HepG2 (cell line): ENCODE measurements around the gene PRUNE1. TPM values are rescaled to one million over a fixed set of nuclear protein-coding genes. Genes with fewer than 3 reads are reported as not detected.

Experiments
- AGO2 ChIP-seq: fragments of 200-400 bp; formaldehyde crosslinking; optimal IDR thresholded peaks from 2 replicates; pipeline ENCODE3; 2017; ENCODE audit warnings: mild to moderate bottlenecking, low read depth, low read length, moderate library complexity
- HDAC1 ChIP-seq: sonication (generic); formaldehyde crosslinking; IDR thresholded peaks from 2 replicates; pipeline ENCODE4 v1.5.1; 2020; ENCODE audit warnings: mild to moderate bottlenecking, missing genetic modification reagents
- HNRNPLL ChIP-seq: fragments of 200-400 bp; formaldehyde crosslinking; IDR thresholded peaks from 2 replicates; pipeline ENCODE4 v1.6.1; 2017; ENCODE audit warnings: mild to moderate bottlenecking, low read depth, low read length; ENCODE audit not compliant: poor library complexity, severe bottlenecking
- KAT8 ChIP-seq: IDR thresholded peaks from 2 replicates; pipeline ENCODE4 v1.6.1; 2016; ENCODE audit warnings: missing genetic modification reagents, missing compliant biosample characterization
- KDM5A ChIP-seq: fragments of 200-600 bp; sonication (generic); IDR thresholded peaks from 2 replicates; pipeline ENCODE4 v1.7.0; 2018; ENCODE audit warnings: antibody characterized with exemption, mild to moderate bottlenecking, low read length, borderline replicate concordance
- MXI1 ChIP-seq: IDR thresholded peaks from 3 replicates; pipeline ENCODE4 v1.6.1; 2012; ENCODE audit warnings: low read depth, low read length, inconsistent platforms, borderline replicate concordance
- PHB2 ChIP-seq: fragments of 450-650 bp; IDR thresholded peaks from 2 replicates; pipeline ENCODE4 v1.6.1; 2018; ENCODE audit not compliant: partially characterized antibody
- RAD51 ChIP-seq: fragments of 450-650 bp; IDR thresholded peaks from 2 replicates; pipeline ENCODE4 v1.6.1; 2016; ENCODE audit warnings: borderline replicate concordance
- SMAD9 ChIP-seq: sonication (generic); formaldehyde crosslinking; IDR thresholded peaks from 2 replicates; pipeline ENCODE4 v1.5.1; 2020; ENCODE audit warnings: mild to moderate bottlenecking, missing genetic modification reagents
- SP2 ChIP-seq: sonication (generic); formaldehyde crosslinking; IDR thresholded peaks from 2 replicates; pipeline ENCODE4 v1.5.1; 2020; ENCODE audit warnings: mild to moderate bottlenecking, missing genetic modification reagents
- SP5 ChIP-seq: IDR thresholded peaks from 2 replicates; pipeline ENCODE4 v1.6.1; 2016; ENCODE audit warnings: low read depth, borderline replicate concordance
- TEAD2 ChIP-seq: sonication (generic); formaldehyde crosslinking; IDR thresholded peaks from 2 replicates; pipeline ENCODE4 v1.9.0; 2021; ENCODE audit warnings: missing genetic modification reagents
- UBTF ChIP-seq: sonication (generic); formaldehyde crosslinking; IDR thresholded peaks from 2 replicates; pipeline ENCODE4 v1.4.0; 2020; ENCODE audit warnings: mild to moderate bottlenecking, missing genetic modification reagents
- ZBTB26 ChIP-seq: IDR thresholded peaks from 2 replicates; pipeline ENCODE4 v1.6.1; 2016; ENCODE audit warnings: missing compliant biosample characterization, missing genetic modification reagents, borderline replicate concordance
- ZC3H13 ChIP-seq: sonication (generic); formaldehyde crosslinking; IDR thresholded peaks from 2 replicates; pipeline ENCODE4 v1.8.1; 2023; ENCODE audit warnings: mild to moderate bottlenecking, missing genetic modification reagents, moderate library complexity
- ZNF101 ChIP-seq: sonication (generic); formaldehyde crosslinking; IDR thresholded peaks from 2 replicates; pipeline ENCODE4 v1.4.0; 2020; ENCODE audit warnings: mild to moderate bottlenecking, low read depth, missing genetic modification reagents, borderline replicate concordance
- ZNF20 ChIP-seq: sonication (generic); formaldehyde crosslinking; IDR thresholded peaks from 2 replicates; pipeline ENCODE4 v1.4.0; 2020; ENCODE audit warnings: mild to moderate bottlenecking, moderate library complexity, missing genetic modification reagents
- ZNF333 ChIP-seq: sonication (generic); formaldehyde crosslinking; IDR thresholded peaks from 2 replicates; pipeline ENCODE4 v1.4.0; 2020; ENCODE audit warnings: mild to moderate bottlenecking, missing genetic modification reagents, borderline replicate concordance
- ZNF34 ChIP-seq: sonication (generic); formaldehyde crosslinking; IDR thresholded peaks from 2 replicates; pipeline ENCODE4 v1.4.0; 2020; ENCODE audit warnings: mild to moderate bottlenecking, missing genetic modification reagents, borderline replicate concordance
- ZNF432 ChIP-seq: sonication (generic); formaldehyde crosslinking; IDR thresholded peaks from 2 replicates; pipeline ENCODE4 v1.5.0; 2020; ENCODE audit warnings: missing genetic modification reagents, mild to moderate bottlenecking, borderline replicate concordance
- ZNF468 ChIP-seq: sonication (generic); formaldehyde crosslinking; IDR thresholded peaks from 2 replicates; pipeline ENCODE4 v1.8.0; 2022; ENCODE audit warnings: mild to moderate bottlenecking, moderate library complexity, missing genetic modification reagents
- ZNF562 ChIP-seq: sonication (generic); formaldehyde crosslinking; IDR thresholded peaks from 2 replicates; pipeline ENCODE4 v1.8.0; 2022; ENCODE audit warnings: missing genetic modification reagents, borderline replicate concordance
- ZNF740 ChIP-seq: sonication (generic); formaldehyde crosslinking; IDR thresholded peaks from 2 replicates; pipeline ENCODE4 v1.4.0; 2020; ENCODE audit warnings: missing genetic modification reagents
- ZSCAN22 ChIP-seq: sonication (generic); formaldehyde crosslinking; IDR thresholded peaks from 2 replicates; pipeline ENCODE4 v1.4.0; 2020; ENCODE audit warnings: mild to moderate bottlenecking, missing genetic modification reagents
- ZUFSP ChIP-seq: sonication (generic); formaldehyde crosslinking; IDR thresholded peaks from 2 replicates; pipeline ENCODE4 v1.9.0; 2021; ENCODE audit warnings: missing genetic modification reagents, mild to moderate bottlenecking, borderline replicate concordance
- polyA plus RNA-seq, 8 experiments: library from polyadenylated mRNA; depleted of rRNA in 3 of 8; stranded (reverse) in 7 of 8; unstranded in 1 of 8; fragments of >200 nt; fragmentation: Illumina TruSeq in 4 of 8; extraction: Trizol in 4 of 8; gene quantifications; 2 replicates each; pipeline versions ENCODE4 v1.2.1 to v1.2.3, GENCODE V29; 2011 to 2016; ENCODE audit warnings: low read depth in 4 of 8, missing spikeins in 1 of 8, mixed read lengths in 1 of 8; ENCODE audit not compliant: insufficient read depth in 1 of 8
- total RNA-seq, 5 experiments: library from RNA; depleted of rRNA; stranded (reverse); fragments of >200 nt; fragmentation: Illumina TruSeq; extraction: Trizol; gene quantifications; 2 replicates each; pipeline ENCODE4 v1.2.3, GENCODE V29; 2016; ENCODE audit warnings: low read depth in 1 of 5

Gene PRUNE1
- total and polyA plus RNA-seq, 2 of the 13 experiments (the other 11 are each of a cell fraction or from before 2014, with no cell fraction given), result 19.0 to 31.9 TPM

GRCh38 chr1:151012684-151013471 lies 4.6 kb downstream of the PRUNE1 start (continued):
- TF ChIP-seq ZBTB26 (CRISPR knock-in tag), result no peak; the same call in 1 of the 2 replicates
- TF ChIP-seq AGO2, result no peak
- peak; percentile 86 for TF ChIP-seq HDAC1
- no peak for TF ChIP-seq ZSCAN22 (CRISPR knock-in tag)
- TF ChIP-seq ZNF101 (CRISPR knock-in tag), result no peak
- TF ChIP-seq HNRNPLL, result no peak
- no peak for TF ChIP-seq ZNF468 (CRISPR knock-in tag)
- peak; percentile 75 for TF ChIP-seq UBTF (CRISPR knock-in tag)
- no peak for TF ChIP-seq RAD51
- TF ChIP-seq ZNF34 (CRISPR knock-in tag), result no peak
- no peak for TF ChIP-seq ZNF20 (CRISPR knock-in tag)
- no peak for TF ChIP-seq PHB2
- peak; percentile 44 for TF ChIP-seq KAT8 (CRISPR knock-in tag)
- no peak for TF ChIP-seq ZNF740 (CRISPR knock-in tag)
- no peak for TF ChIP-seq KDM5A
- 0 out of 2 replicates have a peak, but pooled peaks have one; percentile 14 for TF ChIP-seq SP5 (CRISPR knock-in tag)
- TF ChIP-seq ZNF562, result no peak
- TF ChIP-seq ZC3H13 (CRISPR knock-in tag), result no peak
- no peak for TF ChIP-seq ZUFSP (CRISPR knock-in tag)
- TF ChIP-seq MXI1, result peak; percentile 77; the same call in 1 of the 3 replicates
- no peak for TF ChIP-seq SP2 (CRISPR knock-in tag)
- TF ChIP-seq ZNF432 (CRISPR knock-in tag), result no peak
- no peak for TF ChIP-seq TEAD2 (CRISPR knock-in tag)
- TF ChIP-seq ZNF333 (CRISPR knock-in tag), result no peak
- TF ChIP-seq SMAD9 (CRISPR knock-in tag), result no peak
